Liver (tissue), 9 donors: Measurements from ENCODE around the gene ENPP7. TPM values are rescaled to one million over a fixed set of nuclear protein-coding genes. Genes with fewer than 3 reads are reported as not detected.

Experiments used
- DNase-seq: peaks from one replicate; pipeline ENCODE4 v3.0.0-alpha.2; 2017; ENCODE audit warnings: low spot score
- H3K27ac ChIP-seq, 2 donors: one replicate each; pipeline ENCODE4 v1.7.0; 2013; ENCODE audit warnings: inconsistent platforms in 2 of 2, low read length in 2 of 2, control low read depth in 1 of 2, low read depth in 1 of 2, mild to moderate bottlenecking in 1 of 2
- H3K27me3 ChIP-seq, 4 donors: one replicate each; pipeline versions ENCODE4 v1.6.1 to v1.7.0; 2013; ENCODE audit warnings: low read length in 3 of 4, inconsistent platforms in 1 of 4, mild to moderate bottlenecking in 1 of 4, moderate library complexity in 1 of 4; ENCODE audit not compliant: control insufficient read depth in 4 of 4, insufficient read depth in 4 of 4
- H3K36me3 ChIP-seq, 4 donors: one replicate each; pipeline versions ENCODE4 v1.6.1 to v1.7.0; 2013; ENCODE audit warnings: low read length in 3 of 4, mild to moderate bottlenecking in 3 of 4, low read depth in 1 of 4, moderate library complexity in 1 of 4; ENCODE audit not compliant: control insufficient read depth in 4 of 4, insufficient read depth in 3 of 4
- H3K4me1 ChIP-seq, 4 donors: one replicate each; pipeline versions ENCODE4 v1.6.1 to v1.7.0; 2013; ENCODE audit warnings: low read length in 3 of 4, mild to moderate bottlenecking in 3 of 4, moderate library complexity in 1 of 4; ENCODE audit not compliant: control insufficient read depth in 4 of 4, insufficient read depth in 4 of 4
- H3K4me3 ChIP-seq, 3 donors: one replicate each; pipeline versions ENCODE4 v1.6.1 to v1.7.0; 2013; ENCODE audit warnings: low read length in 3 of 3, control low read depth in 1 of 3, low read depth in 1 of 3, mild to moderate bottlenecking in 1 of 3
- H3K9ac ChIP-seq, 2 donors: one replicate each; pipeline ENCODE4 v1.7.0; 2013; ENCODE audit warnings: low read length in 2 of 2, mild to moderate bottlenecking in 2 of 2, moderate library complexity in 2 of 2, control low read depth in 1 of 2, low read depth in 1 of 2
- H3K9me3 ChIP-seq, 4 donors: one replicate each; pipeline versions ENCODE4 v1.6.1 to v1.7.0; 2013; ENCODE audit warnings: low read length in 3 of 4; ENCODE audit not compliant: control insufficient read depth in 4 of 4
- ATF3 ChIP-seq: IDR thresholded peaks from 2 replicates; pipeline ENCODE4 v1.6.1; 2016; ENCODE audit warnings: antibody characterized with exemption
- CTCF ChIP-seq: fragments of 150-350 bp; IDR thresholded peaks from 2 replicates; pipeline ENCODE4 v1.5.1; 2017; ENCODE audit warnings: improper control_type of control experiment, low read depth, low read length; ENCODE audit not compliant: missing input control
- EGR1 ChIP-seq, 2 donors: IDR thresholded peaks; 2 replicates each; pipeline ENCODE4 v1.6.1; 2016 to 2018; ENCODE audit warnings: antibody characterized with exemption in 2 of 2, low read depth in 2 of 2
- FOXA1 ChIP-seq: IDR thresholded peaks from 2 replicates; pipeline ENCODE4 v1.6.1; 2016; ENCODE audit warnings: antibody characterized with exemption
- FOXA2 ChIP-seq: IDR thresholded peaks from 2 replicates; pipeline ENCODE4 v1.6.1; 2016; ENCODE audit warnings: antibody characterized with exemption
- GABPA ChIP-seq, 2 donors: IDR thresholded peaks in 1 of 2; conservative IDR thresholded peaks in 1 of 2; 2 replicates each; pipeline ENCODE4 v1.6.1; 2016; ENCODE audit warnings: antibody characterized with exemption in 2 of 2, mild to moderate bottlenecking in 1 of 2, moderate library complexity in 1 of 2
- HNF4A ChIP-seq, 2 donors: conservative IDR thresholded peaks; 2 replicates each; pipeline ENCODE4 v1.6.1; 2016; ENCODE audit warnings: antibody characterized with exemption in 2 of 2, mild to moderate bottlenecking in 2 of 2
- HNF4G ChIP-seq: IDR thresholded peaks from 2 replicates; pipeline ENCODE4 v1.6.1; 2016; ENCODE audit warnings: antibody characterized with exemption
- JUND ChIP-seq, 2 donors: IDR thresholded peaks; 2 replicates each; pipeline ENCODE4 v1.6.1; 2016; ENCODE audit warnings: antibody characterized with exemption in 2 of 2
- MAX ChIP-seq: IDR thresholded peaks from 2 replicates; pipeline ENCODE4 v1.6.1; 2016; ENCODE audit warnings: antibody characterized with exemption
- NR2F2 ChIP-seq: IDR thresholded peaks from 2 replicates; pipeline ENCODE4 v1.6.1; 2016; ENCODE audit warnings: antibody characterized with exemption
- RAD21 ChIP-seq, 2 donors: IDR thresholded peaks; 2 replicates each; pipeline ENCODE4 v1.6.1; 2016; ENCODE audit warnings: antibody characterized with exemption in 2 of 2, mild to moderate bottlenecking in 2 of 2
- REST ChIP-seq: IDR thresholded peaks from 2 replicates; pipeline ENCODE4 v1.6.1; 2016; ENCODE audit warnings: antibody characterized with exemption, mild to moderate bottlenecking
- RXRA ChIP-seq, 2 donors: IDR thresholded peaks; 2 replicates each; pipeline ENCODE4 v1.6.1; 2017 to 2018; ENCODE audit warnings: antibody characterized with exemption in 2 of 2, mild to moderate bottlenecking in 1 of 2
- SP1 ChIP-seq: IDR thresholded peaks from 2 replicates; pipeline ENCODE4 v1.6.1; 2018; ENCODE audit warnings: antibody characterized with exemption, mild to moderate bottlenecking
- TAF1 ChIP-seq: conservative IDR thresholded peaks from 2 replicates; pipeline ENCODE4 v1.6.1; 2016; ENCODE audit warnings: antibody characterized with exemption, mild to moderate bottlenecking
- YY1 ChIP-seq: IDR thresholded peaks from 2 replicates; pipeline ENCODE4 v1.6.1; 2016; ENCODE audit warnings: antibody characterized with exemption, mild to moderate bottlenecking
- ZBTB33 ChIP-seq: IDR thresholded peaks from 2 replicates; pipeline ENCODE4 v1.6.1; 2016; ENCODE audit warnings: antibody characterized with exemption
- WGBS: extraction: QIAGEN DNeasy Blood & Tissue Kit; methylation state at CpG from one replicate; pipeline ENCODE4 v1.1.7; 2013; 5-methylcytosine and 5-hydroxymethylcytosine counted together
- polyA plus RNA-seq, 2 donors: library from polyadenylated mRNA; stranded (reverse) in 1 of 2; unstranded in 1 of 2; fragments of 200-250 nt in 1 of 2; fragments of >200 nt in 1 of 2; fragmentation: Nextera tagmentation in 1 of 2; extraction: Ambion mirVana in 1 of 2; gene quantifications; one replicate each; pipeline versions ENCODE4 v1.2.1 to v1.2.3, GENCODE V29; 2013 to 2015
- total RNA-seq, 2 donors: library from RNA; depleted of rRNA; stranded (reverse); fragments of >200 nt; gene quantifications; one replicate each; pipeline ENCODE4 v1.2.3, GENCODE V29; 2014
- donor health status: healthy.
- donor health status: healthy.
- donor health status: healthy.
- donor health status: healthy.
- donor health status: healthy.

The ENPP7 gene
- total and polyA plus RNA-seq, 4 donors = 1.7 to 12.0 (median 3.9) TPM

- H3K27me3 ChIP-seq = peaks cover 0 to 4% (median 4%) of the 10 kb centered on the region in 4 donors
- H3K9me3 ChIP-seq = no peaks in the 10 kb centered on the region
- no peak for DNase-seq
- no peaks in the 10 kb centered on the region for H3K36me3 ChIP-seq
- WGBS = 69% methylated on average over 27 of the region's 27 CpGs
- no peak overlapping the region for H3K9ac ChIP-seq
- TF ChIP-seq RAD21 (IDR thresholded peaks at IDR 0.05) = no peak
- no peak for TF ChIP-seq NR2F2
- TF ChIP-seq JUND (IDR thresholded peaks at IDR 0.05) = no peak
- no peak for TF ChIP-seq HNF4G
- no peak for TF ChIP-seq HNF4A (conservative IDR thresholded peaks at IDR 0.05)
- TF ChIP-seq MAX = no peak
- TF ChIP-seq FOXA2 = no peak
- TF ChIP-seq ZBTB33 = no peak
- no peak for TF ChIP-seq GABPA (IDR thresholded peaks at IDR 0.05 in 1 of 2, conservative IDR thresholded peaks at IDR 0.05 in 1 of 2)
- no peak for TF ChIP-seq EGR1 (IDR thresholded peaks at IDR 0.05; ENCODE audit: low read depth in 2 of 2)
- TF ChIP-seq YY1 = no peak
- TF ChIP-seq REST = no peak
- TF ChIP-seq RXRA (IDR thresholded peaks at IDR 0.05) = no peak
- no peak for TF ChIP-seq TAF1
- TF ChIP-seq ATF3 = no peak
- no peak for TF ChIP-seq CTCF
- no peak for TF ChIP-seq SP1
- TF ChIP-seq FOXA1 = no peak
- H3K4me3 ChIP-seq = no peak overlapping the region
- peaks cover 4 to 15% (median 8%) of the 10 kb centered on the region in 4 donors for H3K4me1 ChIP-seq
- H3K27ac ChIP-seq = no peak overlapping the region
These were observed 51.2 kb downstream of the ENPP7 start for GRCh38 chr17:79781736-79782575.
